ENCODE results near the gene NDST1.

The NDST1 gene

GRCh38 chr5:150498501-150498900, 9.4 kb upstream of the NDST1 start:
- no peak for ATAC-seq
- H3K4me1 Mint-ChIP-seq, result no peaks in the 10 kb centered on the region
- H3K27ac Mint-ChIP-seq, result no peak overlapping the region
- H3K9me3 Mint-ChIP-seq, result no peaks in the 10 kb centered on the region
- no peaks in the 10 kb centered on the region for H3K27me3 Mint-ChIP-seq
- DNase-seq, result no peak
- no peaks in the 10 kb centered on the region for H3K36me3 Mint-ChIP-seq (ENCODE audit: low read depth)
- no peak overlapping the region for H3K4me3 Mint-ChIP-seq

- Mint-ChIP-seq H3K4me1 (no peaks in the 10 kb centered on the region), H3K4me3 (no peak overlapping the region), H3K27me3 (no peaks in the 10 kb centered on the region), H3K27ac (no peak overlapping the region), H3K36me3 (ENCODE audit: low read depth) (no peaks in the 10 kb centered on the region), H3K9me3 (no peaks in the 10 kb centered on the region)
- no peak for DNase-seq
- no peak for ATAC-seq
These were observed 9.0 kb upstream of the NDST1 start for GRCh38 chr5:150498971-150499370.

- Mint-ChIP-seq H3K27ac (no peak overlapping the region), H3K4me3 (no peak overlapping the region), H3K9me3 (no peaks in the 10 kb centered on the region), H3K27me3 (no peaks in the 10 kb centered on the region), H3K36me3 (ENCODE audit: low read depth) (no peaks in the 10 kb centered on the region), H3K4me1 (no peaks in the 10 kb centered on the region)
- ATAC-seq (no peak), DNase-seq (no peak)
These were observed 8.4 kb upstream of the NDST1 start for GRCh38 chr5:150499437-150499956.

- H3K9me3 Mint-ChIP-seq, result no peaks in the 10 kb centered on the region
- no peak overlapping the region for H3K27ac Mint-ChIP-seq
- ATAC-seq (no peak), DNase-seq (no peak)
- H3K36me3 Mint-ChIP-seq (ENCODE audit: low read depth), result no peaks in the 10 kb centered on the region
- no peak overlapping the region for H3K4me3 Mint-ChIP-seq
- H3K27me3 Mint-ChIP-seq, result no peaks in the 10 kb centered on the region
- no peaks in the 10 kb centered on the region for H3K4me1 Mint-ChIP-seq
These were observed 7.5 kb upstream of the NDST1 start for GRCh38 chr5:150500328-150500841.

GRCh38 chr5:150500905-150501304, 7.0 kb upstream of the NDST1 start:
- no peak for DNase-seq
- H3K27ac Mint-ChIP-seq, result no peak overlapping the region
- no peak for ATAC-seq
- H3K36me3 Mint-ChIP-seq (ENCODE audit: low read depth), result no peaks in the 10 kb centered on the region
- H3K27me3 Mint-ChIP-seq, result no peaks in the 10 kb centered on the region
- H3K4me3 Mint-ChIP-seq, result no peak overlapping the region
- H3K9me3 Mint-ChIP-seq, result no peaks in the 10 kb centered on the region
- H3K4me1 Mint-ChIP-seq, result no peaks in the 10 kb centered on the region

- H3K27me3 Mint-ChIP-seq, result no peaks in the 10 kb centered on the region
- H3K9me3 Mint-ChIP-seq, result no peaks in the 10 kb centered on the region
- no peak overlapping the region for H3K27ac Mint-ChIP-seq
- H3K4me3 Mint-ChIP-seq, result no peak overlapping the region
- no peak for DNase-seq
- no peaks in the 10 kb centered on the region for H3K36me3 Mint-ChIP-seq (ENCODE audit: low read depth)
- no peaks in the 10 kb centered on the region for H3K4me1 Mint-ChIP-seq
- ATAC-seq, result no peak
These were observed 5.8 kb upstream of the NDST1 start for GRCh38 chr5:150502106-150502505.

GRCh38 chr5:150502847-150503246, 5.1 kb upstream of the NDST1 start:
- Mint-ChIP-seq H3K36me3 (ENCODE audit: low read depth) (no peaks in the 10 kb centered on the region), H3K4me1 (no peaks in the 10 kb centered on the region), H3K9me3 (no peaks in the 10 kb centered on the region), H3K27ac (no peak overlapping the region), H3K4me3 (no peak overlapping the region), H3K27me3 (no peaks in the 10 kb centered on the region)
- ATAC-seq (no peak), DNase-seq (no peak)

GRCh38 chr5:150503386-150503785, 4.5 kb upstream of the NDST1 start:
- Mint-ChIP-seq H3K27ac (no peak overlapping the region), H3K4me1 (no peaks in the 10 kb centered on the region), H3K9me3 (no peaks in the 10 kb centered on the region), H3K36me3 (ENCODE audit: low read depth) (no peaks in the 10 kb centered on the region), H3K4me3 (no peak overlapping the region), H3K27me3 (no peaks in the 10 kb centered on the region)
- ATAC-seq (no peak), DNase-seq (no peak)

- no peak overlapping the region for H3K4me3 Mint-ChIP-seq
- ATAC-seq (no peak), DNase-seq (no peak)
- H3K27ac Mint-ChIP-seq, result no peak overlapping the region
- no peaks in the 10 kb centered on the region for H3K27me3 Mint-ChIP-seq
- H3K4me1 Mint-ChIP-seq, result no peaks in the 10 kb centered on the region
- no peaks in the 10 kb centered on the region for H3K36me3 Mint-ChIP-seq (ENCODE audit: low read depth)
- no peaks in the 10 kb centered on the region for H3K9me3 Mint-ChIP-seq
These were observed 3.8 kb upstream of the NDST1 start for GRCh38 chr5:150503977-150504620.

- DNase-seq, result no peak
- Mint-ChIP-seq H3K36me3 (ENCODE audit: low read depth) (no peaks in the 10 kb centered on the region), H3K4me1 (no peaks in the 10 kb centered on the region), H3K4me3 (no peak overlapping the region), H3K27ac (no peak overlapping the region), H3K9me3 (no peaks in the 10 kb centered on the region), H3K27me3 (no peaks in the 10 kb centered on the region)
- no peak for ATAC-seq
These were observed 2.9 kb upstream of the NDST1 start for GRCh38 chr5:150505041-150505511.

GRCh38 chr5:150505816-150506215, 2.1 kb upstream of the NDST1 start:
- H3K4me3 Mint-ChIP-seq, result no peak overlapping the region
- DNase-seq (no peak), ATAC-seq (no peak)
- no peaks in the 10 kb centered on the region for H3K36me3 Mint-ChIP-seq (ENCODE audit: low read depth)
- H3K4me1 Mint-ChIP-seq, result no peaks in the 10 kb centered on the region
- no peaks in the 10 kb centered on the region for H3K27me3 Mint-ChIP-seq
- no peak overlapping the region for H3K27ac Mint-ChIP-seq
- no peaks in the 10 kb centered on the region for H3K9me3 Mint-ChIP-seq

- no peaks in the 10 kb centered on the region for H3K36me3 Mint-ChIP-seq (ENCODE audit: low read depth)
- H3K9me3 Mint-ChIP-seq, result no peaks in the 10 kb centered on the region
- no peak overlapping the region for H3K27ac Mint-ChIP-seq
- DNase-seq (no peak), ATAC-seq (no peak)
- no peak overlapping the region for H3K4me3 Mint-ChIP-seq
- no peaks in the 10 kb centered on the region for H3K4me1 Mint-ChIP-seq
- no peaks in the 10 kb centered on the region for H3K27me3 Mint-ChIP-seq
These were observed 1.1 kb upstream of the NDST1 start for GRCh38 chr5:150506571-150507473.

- ATAC-seq (no peak), DNase-seq (no peak)
- Mint-ChIP-seq H3K4me1 (no peaks in the 10 kb centered on the region), H3K4me3 (no peak overlapping the region), H3K27me3 (no peaks in the 10 kb centered on the region), H3K27ac (no peak overlapping the region), H3K9me3 (no peaks in the 10 kb centered on the region), H3K36me3 (ENCODE audit: low read depth) (no peaks in the 10 kb centered on the region)
These were observed 328 bp downstream of the NDST1 start for GRCh38 chr5:150508277-150508640.

- no peaks in the 10 kb centered on the region for H3K36me3 Mint-ChIP-seq (ENCODE audit: low read depth)
- no peaks in the 10 kb centered on the region for H3K9me3 Mint-ChIP-seq
- DNase-seq (no peak), ATAC-seq (no peak)
- H3K27ac Mint-ChIP-seq, result no peak overlapping the region
- H3K4me1 Mint-ChIP-seq, result no peaks in the 10 kb centered on the region
- H3K27me3 Mint-ChIP-seq, result no peaks in the 10 kb centered on the region
- H3K4me3 Mint-ChIP-seq, result no peak overlapping the region
These were observed 897 bp downstream of the NDST1 start for GRCh38 chr5:150508828-150509227.

- H3K36me3 Mint-ChIP-seq (ENCODE audit: low read depth), result no peaks in the 10 kb centered on the region
- H3K27ac Mint-ChIP-seq, result no peak overlapping the region
- H3K4me3 Mint-ChIP-seq, result no peak overlapping the region
- no peaks in the 10 kb centered on the region for H3K4me1 Mint-ChIP-seq
- DNase-seq, result no peak
- no peak for ATAC-seq
- H3K27me3 Mint-ChIP-seq, result no peaks in the 10 kb centered on the region
- no peaks in the 10 kb centered on the region for H3K9me3 Mint-ChIP-seq
These were observed 2.1 kb downstream of the NDST1 start for GRCh38 chr5:150509992-150510391.
